HG02798 (cell line): ENCODE measurements around the gene ALPI.
"Not testable (repeated sequence)": the region's sequence is repeated elsewhere in the genome, so short reads cannot be mapped to it uniquely, and the experiment has no call there.

Experiments
- ATAC-seq: cut with Tn5 transposase; IDR thresholded peaks from one replicate; pipeline ENCODE4 v1.9.1; 2021; ENCODE audit warnings: mild to moderate bottlenecking; ENCODE audit not compliant: unreplicated experiment, poor library complexity

ALPI gene

DNA sequence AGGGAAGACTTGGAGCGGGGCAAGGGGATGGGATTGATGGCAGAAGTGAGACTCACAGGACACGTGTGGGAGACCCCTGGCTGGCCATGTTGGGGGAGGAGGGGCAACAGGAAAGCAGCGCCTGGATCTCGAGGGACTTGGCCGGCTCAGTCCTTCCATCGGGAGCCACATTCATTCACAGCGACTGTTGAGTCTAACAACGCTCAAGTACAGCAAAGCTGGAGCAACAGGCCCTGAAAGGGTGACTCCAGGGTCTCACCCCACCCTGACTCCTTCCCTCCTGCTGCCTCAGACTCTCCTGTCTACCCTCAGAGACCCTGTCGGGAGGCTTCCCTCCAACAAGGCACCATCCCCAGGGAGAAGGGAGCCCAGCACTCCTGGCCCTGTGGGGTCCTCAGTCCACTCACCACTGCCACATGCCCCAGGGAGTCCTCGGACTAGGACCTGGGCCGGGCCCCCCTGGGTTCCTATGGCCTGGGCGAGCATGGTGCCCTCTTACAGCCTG is 14.8 kb upstream of the ALPI start:
- ATAC-seq, result no peak

DNA sequence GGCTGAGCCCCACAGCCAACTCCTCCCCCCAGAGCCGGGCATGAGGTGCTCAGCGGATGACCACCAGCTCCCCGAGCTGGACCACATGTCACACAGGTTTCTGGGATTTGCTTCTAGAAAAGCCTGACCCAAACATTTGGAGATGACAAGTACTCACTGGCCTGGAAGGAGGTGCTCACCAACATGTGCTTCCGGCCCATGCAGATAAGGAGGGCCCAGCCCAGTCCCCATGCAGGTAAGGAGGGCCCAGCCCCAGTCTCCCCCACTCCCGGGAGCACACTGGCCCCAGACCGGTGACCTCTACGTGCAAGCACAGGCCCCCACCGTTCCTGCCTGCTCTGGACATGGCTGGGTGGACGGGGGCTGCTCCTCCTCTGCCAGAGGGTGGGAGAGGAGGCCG is 14.0 kb upstream of the ALPI start:
- not testable (repeated sequence) for ATAC-seq

DNA sequence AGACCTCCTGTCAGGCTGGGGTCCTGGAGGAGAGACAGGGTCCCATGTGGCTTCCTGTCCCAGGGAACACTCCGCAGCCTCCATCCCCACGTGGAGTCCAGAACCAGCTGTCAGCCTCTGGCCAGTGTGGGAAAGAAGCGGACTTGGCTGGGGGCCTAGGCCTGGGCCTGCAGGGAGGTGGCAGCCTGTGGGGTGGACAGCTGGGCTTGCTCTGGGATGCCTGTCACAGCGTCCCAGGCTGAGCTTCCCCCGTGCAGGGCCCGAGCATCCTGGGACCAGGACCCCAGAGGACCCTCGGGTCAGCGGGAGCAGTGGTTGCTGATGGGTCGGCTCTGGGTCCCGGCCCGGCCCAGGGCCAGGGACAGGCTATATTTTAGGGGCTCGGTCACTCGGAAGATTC is 13.5 kb upstream of the ALPI start:
- ATAC-seq, result not testable (repeated sequence)

- not testable (repeated sequence) for ATAC-seq
Observed at GRCh38 chr2:232443047-232443446, 12.9 kb upstream of the ALPI start.

GRCh38 chr2:232443669-232444408 is 12.1 kb upstream of the ALPI start:
- ATAC-seq, result not testable (repeated sequence)

GRCh38 chr2:232444409-232445148 is 11.4 kb upstream of the ALPI start:
- ATAC-seq, result no peak

- ATAC-seq, result not testable (repeated sequence)
Observed at GRCh38 chr2:232445149-232445885, 10.6 kb upstream of the ALPI start.

DNA sequence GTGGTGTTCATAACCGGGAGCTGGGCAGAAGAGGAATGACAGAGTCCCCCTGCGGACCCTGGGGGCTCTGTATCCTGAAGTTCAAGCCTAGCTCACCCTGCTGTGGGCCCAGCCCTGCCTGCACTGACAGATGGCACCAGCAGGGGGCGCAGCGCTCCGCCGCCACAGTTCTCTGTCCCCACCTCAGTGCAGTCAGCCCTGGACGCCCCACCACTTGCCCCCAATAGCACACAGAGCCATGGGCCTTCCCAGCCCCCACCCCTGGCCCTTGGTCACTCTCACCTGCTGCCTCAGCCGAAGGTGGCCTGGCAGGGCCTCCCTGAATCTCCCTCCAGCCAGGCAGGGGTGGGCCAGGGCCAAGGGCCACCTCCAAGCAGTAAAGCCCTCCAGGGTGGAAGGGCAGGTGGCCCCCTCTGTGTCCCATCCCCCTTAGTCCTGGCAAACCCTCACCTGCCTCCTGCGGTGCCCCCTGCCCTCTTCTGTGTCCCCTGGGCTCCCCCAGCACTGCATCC is 9.6 kb upstream of the ALPI start:
- not testable (repeated sequence) for ATAC-seq

DNA sequence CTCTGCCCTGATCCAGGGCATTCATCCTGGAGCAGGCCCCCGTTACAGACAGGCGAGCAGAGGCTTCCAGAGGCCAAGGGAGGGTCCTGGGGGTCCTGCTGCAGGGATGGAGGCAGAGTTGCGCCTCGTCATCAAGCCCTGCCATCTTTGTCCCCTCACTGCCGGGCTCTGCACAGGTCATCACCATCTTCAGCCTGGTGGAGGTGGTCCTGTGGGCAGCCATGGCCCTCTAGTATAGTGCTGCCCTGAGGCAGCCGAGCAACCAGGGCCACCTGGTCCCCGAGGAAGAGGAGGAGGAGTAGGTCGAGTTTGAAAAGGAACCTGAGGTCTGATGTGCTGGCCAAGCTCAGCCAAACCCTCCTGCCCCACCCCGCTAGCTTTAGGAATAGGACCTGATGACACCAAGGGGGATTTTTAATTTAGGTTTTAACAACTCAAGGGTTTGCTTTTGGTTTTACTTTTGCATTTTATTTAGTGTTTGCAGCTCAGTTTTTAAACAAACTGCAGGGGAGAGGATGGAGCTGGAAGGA is 8.8 kb upstream of the ALPI start:
- no peak for ATAC-seq

GRCh38 chr2:232447638-232448303 is 8.2 kb upstream of the ALPI start:
- no peak for ATAC-seq

GRCh38 chr2:232448304-232448690 is 7.7 kb upstream of the ALPI start:
- no peak for ATAC-seq

DNA sequence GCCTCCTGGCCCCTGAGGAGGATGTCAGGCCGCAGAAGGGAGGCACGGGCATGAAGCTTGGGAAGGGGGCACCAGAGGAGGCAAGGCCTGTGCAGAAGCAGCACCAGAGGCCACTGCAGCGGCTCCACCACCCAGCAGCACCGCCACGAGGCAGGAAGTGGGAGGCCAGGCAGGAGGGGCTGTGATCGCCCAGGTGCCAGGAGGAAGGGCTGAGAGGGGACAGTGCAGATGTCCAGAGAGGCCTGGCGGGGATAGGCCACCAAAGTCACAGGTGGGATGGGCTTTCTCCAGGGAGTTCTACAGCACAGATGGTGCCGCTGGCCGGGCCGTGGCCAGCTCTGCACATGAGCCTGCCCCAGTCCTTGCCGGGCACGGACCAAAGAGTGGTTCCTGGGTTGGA is 6.0 kb upstream of the ALPI start:
- no peak for ATAC-seq

DNA sequence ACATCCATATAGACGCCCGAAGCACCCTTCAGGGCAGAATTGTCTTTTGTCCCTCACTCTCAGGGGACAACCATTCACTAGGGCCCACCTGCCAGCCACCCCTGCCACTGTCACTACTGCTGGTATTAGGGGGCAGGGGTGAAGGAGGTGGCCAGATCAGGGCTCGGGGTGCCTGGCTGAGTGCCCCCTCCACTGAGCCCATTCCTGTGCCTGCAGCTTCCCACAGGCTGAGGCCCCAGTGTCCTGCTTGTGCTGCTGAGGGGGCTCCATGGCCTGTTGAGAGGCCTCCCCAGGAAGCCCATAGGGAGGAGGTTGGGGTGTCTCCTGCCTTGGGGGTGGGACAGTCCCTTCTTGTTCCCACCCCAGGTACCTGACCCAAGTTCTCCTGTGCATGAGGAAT is 4.3 kb upstream of the ALPI start:
- ATAC-seq, result not testable (repeated sequence)

- ATAC-seq, result no peak
Observed at GRCh38 chr2:232454630-232455029, 1.3 kb upstream of the ALPI start.

DNA sequence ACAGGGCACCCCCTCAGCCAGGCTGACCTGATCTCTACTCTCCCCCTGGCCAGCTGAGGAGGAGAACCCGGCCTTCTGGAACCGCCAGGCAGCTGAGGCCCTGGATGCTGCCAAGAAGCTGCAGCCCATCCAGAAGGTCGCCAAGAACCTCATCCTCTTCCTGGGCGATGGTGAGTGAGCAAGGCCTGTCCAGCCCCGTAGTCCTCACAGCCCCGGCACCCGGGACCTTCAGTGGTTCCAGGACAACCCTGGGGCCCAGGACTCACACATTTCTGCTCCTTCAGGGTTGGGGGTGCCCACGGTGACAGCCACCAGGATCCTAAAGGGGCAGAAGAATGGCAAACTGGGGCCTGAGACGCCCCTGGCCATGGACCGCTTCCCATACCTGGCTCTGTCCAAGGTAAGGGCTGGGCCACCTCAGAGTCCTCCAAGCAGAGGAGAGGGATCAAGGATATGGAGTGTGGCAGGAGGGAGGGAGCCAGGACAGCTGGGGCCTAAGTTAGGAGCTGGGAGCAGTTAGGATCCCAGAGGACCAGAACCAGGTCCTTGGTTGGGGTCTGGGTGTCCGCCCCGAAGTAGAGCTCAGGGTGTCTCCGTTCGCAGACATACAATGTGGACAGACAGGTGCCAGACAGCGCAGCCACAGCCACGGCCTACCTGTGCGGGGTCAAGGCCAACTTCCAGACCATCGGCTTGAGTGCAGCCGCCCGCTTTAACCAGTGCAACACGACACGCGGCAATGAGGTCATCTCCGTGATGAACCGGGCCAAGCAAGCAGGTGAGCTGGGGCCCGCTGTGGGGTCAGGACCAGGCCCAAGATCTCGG is 555 bp downstream of the ALPI start:
- ATAC-seq, result no peak

- ATAC-seq, result no peak
Observed at GRCh38 chr2:232457121-232458011, 1.4 kb downstream of the ALPI start.

- no peak for ATAC-seq
Observed at GRCh38 chr2:232458051-232458660, 2.2 kb downstream of the ALPI start.
